LNCAP (cell line): Measurements from ENCODE around the gene SRPRA.

Experiments used
- CTCF ChIP-seq: fragments of 450-650 bp; IDR thresholded peaks from 2 replicates; pipeline ENCODE4 v1.5.1; 2017; ENCODE audit warnings: mild to moderate bottlenecking

SRPRA gene

GRCh38 chr11:126281666-126282175 is 13.0 kb upstream of the SRPRA start:
- TF ChIP-seq CTCF, result no peak

DNA sequence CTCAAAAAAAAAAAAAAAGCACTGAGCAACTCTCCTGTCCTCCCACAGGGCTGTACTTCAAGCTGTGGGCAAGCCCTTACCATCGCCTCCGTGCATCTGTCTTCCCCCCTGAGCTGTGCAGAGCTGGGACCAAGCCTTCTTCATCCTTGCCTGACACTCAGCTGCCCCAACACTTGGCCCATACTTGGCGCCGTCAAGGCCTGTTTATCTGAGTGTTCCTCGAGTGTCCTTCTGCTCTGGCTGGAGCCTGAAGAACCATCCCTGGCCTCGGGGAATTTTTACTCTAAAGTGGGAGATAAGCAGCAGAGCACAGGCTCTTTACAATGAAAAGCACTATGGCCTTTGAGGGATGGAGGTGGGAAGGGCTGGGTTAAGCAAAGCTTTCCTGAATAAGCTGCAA is 12.6 kb upstream of the SRPRA start:
- no peak for TF ChIP-seq CTCF

- TF ChIP-seq CTCF, result no peak
Measured at GRCh38 chr11:126280595-126280994, 11.9 kb upstream of the SRPRA start.

GRCh38 chr11:126279191-126279590 is 10.5 kb upstream of the SRPRA start:
- TF ChIP-seq CTCF, result no peak

DNA sequence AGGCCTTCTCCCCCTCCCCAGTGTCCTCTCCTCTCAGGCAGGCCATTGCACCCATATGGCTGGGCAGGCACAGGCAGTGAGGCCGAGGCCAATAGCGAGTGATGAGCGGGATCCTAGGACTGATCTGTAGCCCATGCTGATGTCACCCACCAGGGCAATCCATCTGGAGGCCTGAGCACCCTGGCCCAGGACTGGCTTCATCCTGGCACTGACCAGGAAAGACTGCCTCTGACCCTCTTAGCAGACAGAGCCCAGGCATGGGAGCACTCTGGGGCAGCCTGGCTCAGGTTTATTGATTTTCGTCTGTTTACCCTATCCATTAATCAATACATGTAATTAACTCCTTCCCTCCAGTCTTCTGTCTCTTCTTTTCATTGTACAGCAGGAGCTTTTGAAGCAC is 9.1 kb upstream of the SRPRA start:
- TF ChIP-seq CTCF, result no peak

GRCh38 chr11:126277322-126277721 is 8.6 kb upstream of the SRPRA start:
- no peak for TF ChIP-seq CTCF

DNA sequence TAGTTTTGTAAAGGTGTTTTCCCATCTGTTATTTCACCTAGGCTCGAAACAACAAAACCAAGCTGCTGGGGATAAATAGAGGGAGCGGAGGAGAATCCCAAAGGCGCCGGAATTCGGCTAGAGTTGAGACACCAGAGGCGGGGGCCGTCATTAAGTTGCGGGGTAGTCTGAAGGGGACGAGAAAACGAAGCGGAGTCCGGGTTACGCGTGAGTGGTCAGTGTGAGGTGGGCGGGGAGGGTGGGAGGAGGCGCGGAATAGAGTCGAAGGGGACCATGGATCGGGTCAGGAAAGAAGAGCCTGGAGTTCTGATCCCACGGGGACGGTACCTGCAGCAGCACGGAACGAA is 361 bp downstream of the SRPRA start:
- TF ChIP-seq CTCF, result no peak

DNA sequence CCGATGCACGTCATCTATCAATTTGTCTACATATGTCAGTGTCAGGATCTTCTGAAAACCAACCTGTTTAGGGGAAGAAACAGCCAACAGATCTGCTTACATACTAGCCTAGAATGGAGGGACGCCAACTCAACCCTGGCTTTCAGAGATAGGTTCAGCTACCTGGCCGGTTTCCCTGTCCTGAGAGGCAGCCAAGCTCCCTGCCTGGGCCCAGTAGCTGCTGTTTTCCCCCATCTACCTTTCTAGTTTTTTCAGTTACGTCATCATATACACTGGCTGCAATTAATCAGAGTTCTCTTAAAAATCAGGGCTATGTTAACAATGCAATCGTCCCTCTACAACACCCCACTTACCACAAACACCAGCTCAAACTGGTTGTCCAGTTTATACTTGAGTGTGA is 1.0 kb downstream of the SRPRA start:
- TF ChIP-seq CTCF, result no peak
